ENCODE results near the gene CCL3. TPM values are rescaled to one million over a fixed set of nuclear protein-coding genes. Genes with fewer than 3 reads are reported as not detected.

The CCL3 gene
- total and polyA plus RNA-seq, 2 experiments from 2014 or later = not detected

- DNase-seq (ENCODE audit: low spot score) (no peak), ATAC-seq (no peak)
- Histone ChIP-seq H3F3A (replicated peaks; ENCODE audit: low read depth) (no peaks in the 10 kb centered on the region), H3K4me2 (no peak overlapping the region), H3K9me2 (ENCODE audit: insufficient read depth) (no peaks in the 10 kb centered on the region; the same call in 1 of the 2 replicates), H3K36me3 (ENCODE audit: insufficient read depth) (0 out of 2 replicates have a peak, but pooled peaks cover 3% of the 10 kb centered on the region), H3K79me2 (replicated peaks; ENCODE audit: insufficient read depth) (no peaks in the 10 kb centered on the region), H2AFZ (no peak overlapping the region), H4K20me1 (replicated peaks; ENCODE audit: insufficient read depth) (no peaks in the 10 kb centered on the region), H3K27ac (ENCODE audit: low read depth) (no peak overlapping the region), H3K4me1 (ENCODE audit: insufficient read depth) (no peaks in the 10 kb centered on the region), H3K27me3 (ENCODE audit: insufficient read depth) (no peaks in the 10 kb centered on the region), H3K4me3 (no peak overlapping the region)
- no peak overlapping the region for H3K4me3 Mint-ChIP-seq
- TF ChIP-seq JUNB (IDR thresholded peaks at IDR 0.05; ENCODE audit: unreplicated experiment) = no peak
- no peak for TF ChIP-seq ZNF114 (CRISPR knock-in tag; IDR thresholded peaks at IDR 0.05)
- TF ChIP-seq POLR2AphosphoS5 (IDR thresholded peaks at IDR 0.05; ENCODE audit: low read depth) = no peak
- TF ChIP-seq, protein P1, sequence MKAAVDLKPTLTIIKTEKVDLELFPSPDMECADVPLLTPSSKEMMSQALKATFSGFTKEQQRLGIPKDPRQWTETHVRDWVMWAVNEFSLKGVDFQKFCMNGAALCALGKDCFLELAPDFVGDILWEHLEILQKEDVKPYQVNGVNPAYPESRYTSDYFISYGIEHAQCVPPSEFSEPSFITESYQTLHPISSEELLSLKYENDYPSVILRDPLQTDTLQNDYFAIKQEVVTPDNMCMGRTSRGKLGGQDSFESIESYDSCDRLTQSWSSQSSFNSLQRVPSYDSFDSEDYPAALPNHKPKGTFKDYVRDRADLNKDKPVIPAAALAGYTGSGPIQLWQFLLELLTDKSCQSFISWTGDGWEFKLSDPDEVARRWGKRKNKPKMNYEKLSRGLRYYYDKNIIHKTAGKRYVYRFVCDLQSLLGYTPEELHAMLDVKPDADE (IDR thresholded peaks at IDR 0.05) = no peak
- no peak for TF ChIP-seq ZNF331 (CRISPR knock-in tag; IDR thresholded peaks at IDR 0.05; ENCODE audit: low read depth)
- TF ChIP-seq EZH2 (IDR thresholded peaks at IDR 0.05; ENCODE audit: low read depth, unreplicated experiment) = no peak
- no peak for TF ChIP-seq CTCF (conservative IDR thresholded peaks at IDR 0.05; ENCODE audit: low read depth in 2 of 2)
- TF ChIP-seq, protein P2, sequence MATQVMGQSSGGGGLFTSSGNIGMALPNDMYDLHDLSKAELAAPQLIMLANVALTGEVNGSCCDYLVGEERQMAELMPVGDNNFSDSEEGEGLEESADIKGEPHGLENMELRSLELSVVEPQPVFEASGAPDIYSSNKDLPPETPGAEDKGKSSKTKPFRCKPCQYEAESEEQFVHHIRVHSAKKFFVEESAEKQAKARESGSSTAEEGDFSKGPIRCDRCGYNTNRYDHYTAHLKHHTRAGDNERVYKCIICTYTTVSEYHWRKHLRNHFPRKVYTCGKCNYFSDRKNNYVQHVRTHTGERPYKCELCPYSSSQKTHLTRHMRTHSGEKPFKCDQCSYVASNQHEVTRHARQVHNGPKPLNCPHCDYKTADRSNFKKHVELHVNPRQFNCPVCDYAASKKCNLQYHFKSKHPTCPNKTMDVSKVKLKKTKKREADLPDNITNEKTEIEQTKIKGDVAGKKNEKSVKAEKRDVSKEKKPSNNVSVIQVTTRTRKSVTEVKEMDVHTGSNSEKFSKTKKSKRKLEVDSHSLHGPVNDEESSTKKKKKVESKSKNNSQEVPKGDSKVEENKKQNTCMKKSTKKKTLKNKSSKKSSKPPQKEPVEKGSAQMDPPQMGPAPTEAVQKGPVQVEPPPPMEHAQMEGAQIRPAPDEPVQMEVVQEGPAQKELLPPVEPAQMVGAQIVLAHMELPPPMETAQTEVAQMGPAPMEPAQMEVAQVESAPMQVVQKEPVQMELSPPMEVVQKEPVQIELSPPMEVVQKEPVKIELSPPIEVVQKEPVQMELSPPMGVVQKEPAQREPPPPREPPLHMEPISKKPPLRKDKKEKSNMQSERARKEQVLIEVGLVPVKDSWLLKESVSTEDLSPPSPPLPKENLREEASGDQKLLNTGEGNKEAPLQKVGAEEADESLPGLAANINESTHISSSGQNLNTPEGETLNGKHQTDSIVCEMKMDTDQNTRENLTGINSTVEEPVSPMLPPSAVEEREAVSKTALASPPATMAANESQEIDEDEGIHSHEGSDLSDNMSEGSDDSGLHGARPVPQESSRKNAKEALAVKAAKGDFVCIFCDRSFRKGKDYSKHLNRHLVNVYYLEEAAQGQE (IDR thresholded peaks at IDR 0.05; ENCODE audit: unreplicated experiment) = no peak
- TF ChIP-seq NANOG (IDR thresholded peaks at IDR 0.05; ENCODE audit: borderline replicate concordance) = no peak
- H3K9me3 Mint-ChIP-seq = peaks cover 22% of the 10 kb centered on the region
- H3K36me3 Mint-ChIP-seq (ENCODE audit: low read depth) = no peaks in the 10 kb centered on the region
- no peaks in the 10 kb centered on the region for H3K4me1 Mint-ChIP-seq
- H3K27ac Mint-ChIP-seq = no peak overlapping the region
- peaks cover 2% of the 10 kb centered on the region for H3K27me3 Mint-ChIP-seq (ENCODE audit: insufficient read depth, low read depth, poor library complexity)
These were observed 40.3 kb downstream of the CCL3 start for GRCh38 chr17:36049643-36050042.

DNA sequence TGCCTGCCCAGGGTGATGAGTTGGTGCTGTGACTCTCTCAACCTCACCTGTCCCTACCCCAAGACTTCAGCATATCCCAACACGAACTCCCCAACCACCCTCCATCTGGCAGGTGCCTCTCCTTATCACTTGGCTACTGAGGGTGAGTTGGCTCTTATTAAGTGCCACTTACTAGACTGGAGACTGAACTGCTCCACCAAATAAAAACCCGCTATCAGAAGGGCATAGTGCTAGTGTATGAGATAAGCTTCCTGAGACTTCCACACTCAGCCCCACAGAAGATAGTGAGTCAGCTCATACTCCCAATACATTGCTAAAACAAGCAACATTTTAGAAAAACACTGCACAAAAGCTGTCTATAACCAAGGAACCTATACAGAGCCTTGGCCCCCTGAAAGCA lies 41.9 kb downstream of the CCL3 start:
- no peak for ATAC-seq
- H3K36me3 Mint-ChIP-seq (ENCODE audit: low read depth) = no peaks in the 10 kb centered on the region
- H3K9me3 Mint-ChIP-seq = peaks cover 22% of the 10 kb centered on the region
- no peak for TF ChIP-seq EZH2phosphoT487 (IDR thresholded peaks at IDR 0.05; ENCODE audit: unreplicated experiment)
- no peak for TF ChIP-seq STAT1 (IDR thresholded peaks at IDR 0.05; ENCODE audit: unreplicated experiment)
- TF ChIP-seq NANOG (IDR thresholded peaks at IDR 0.05; ENCODE audit: borderline replicate concordance) = no peak
- TF ChIP-seq, protein P1 (IDR thresholded peaks at IDR 0.05) = no peak
- TF ChIP-seq, protein P2 (IDR thresholded peaks at IDR 0.05; ENCODE audit: unreplicated experiment) = no peak

More for the DNA sequence above, 41.9 kb downstream of the CCL3 start:
- Histone ChIP-seq H3K79me2 (replicated peaks; ENCODE audit: insufficient read depth) (no peaks in the 10 kb centered on the region), H4K20me1 (replicated peaks; ENCODE audit: insufficient read depth) (no peaks in the 10 kb centered on the region), H3K4me3 (no peak overlapping the region), H3K27me3 (ENCODE audit: insufficient read depth) (no peaks in the 10 kb centered on the region), H3K4me1 (ENCODE audit: insufficient read depth) (no peaks in the 10 kb centered on the region), H3F3A (replicated peaks; ENCODE audit: low read depth) (no peaks in the 10 kb centered on the region), H3K9me2 (ENCODE audit: insufficient read depth) (no peaks in the 10 kb centered on the region; the same call in 1 of the 2 replicates), H2AFZ (no peak overlapping the region), H3K27ac (ENCODE audit: low read depth) (no peak overlapping the region), H3K4me2 (no peak overlapping the region), H3K36me3 (ENCODE audit: insufficient read depth) (0 out of 2 replicates have a peak, but pooled peaks cover 3% of the 10 kb centered on the region)
- Mint-ChIP-seq H3K27ac (no peak overlapping the region), H3K27me3 (ENCODE audit: insufficient read depth, low read depth, poor library complexity) (no peaks in the 10 kb centered on the region), H3K4me3 (no peak overlapping the region), H3K4me1 (no peaks in the 10 kb centered on the region)
- no peak for DNase-seq (ENCODE audit: low spot score)
